HepG2 (cell line): ENCODE measurements around the gene TRUB1. TPM values are rescaled to one million over a fixed set of nuclear protein-coding genes. Genes with fewer than 3 reads are reported as not detected.

Experiments
- ARNT2 ChIP-seq: sonication (generic); formaldehyde crosslinking; IDR thresholded peaks from 2 replicates; pipeline ENCODE4 v1.8.0; 2022; ENCODE audit warnings: mild to moderate bottlenecking, low read depth, missing genetic modification reagents, moderate library complexity
- CEBPG ChIP-seq: IDR thresholded peaks from 2 replicates; pipeline ENCODE4 v1.6.1; 2016
- CREB1 ChIP-seq, 2 experiments: fragments of 450-650 bp in 1 of 2; IDR thresholded peaks; 2 replicates each; pipeline ENCODE4 v1.6.1; 2016 to 2017; ENCODE audit warnings: control low read depth in 1 of 2, mild to moderate bottlenecking in 1 of 2, missing compliant biosample characterization in 1 of 2, missing genetic modification characterization in 1 of 2
- EED ChIP-seq: sonication (generic); formaldehyde crosslinking; IDR thresholded peaks from 2 replicates; pipeline ENCODE4 v1.5.0; 2020; ENCODE audit warnings: mild to moderate bottlenecking, missing genetic modification reagents
- IKZF4 ChIP-seq: sonication (generic); formaldehyde crosslinking; IDR thresholded peaks from 2 replicates; pipeline ENCODE4 v1.5.1; 2020; ENCODE audit warnings: borderline replicate concordance, mild to moderate bottlenecking, low read depth, missing genetic modification reagents; ENCODE audit errors: not compliant biosample characterization
- RELA ChIP-seq: sonication (generic); formaldehyde crosslinking; IDR thresholded peaks from 2 replicates; pipeline ENCODE4 v1.4.0; 2020; ENCODE audit warnings: missing genetic modification reagents
- ZKSCAN5 ChIP-seq: sonication (generic); formaldehyde crosslinking; IDR thresholded peaks from 2 replicates; pipeline ENCODE4 v1.5.1; 2020; ENCODE audit warnings: mild to moderate bottlenecking, missing genetic modification reagents
- ZNF121 ChIP-seq: sonication (generic); formaldehyde crosslinking; IDR thresholded peaks from 2 replicates; pipeline ENCODE4 v1.5.0; 2020; ENCODE audit warnings: mild to moderate bottlenecking, missing genetic modification reagents
- ZNF441 ChIP-seq: sonication (generic); formaldehyde crosslinking; IDR thresholded peaks from 2 replicates; pipeline ENCODE4 v1.7.0; 2021; ENCODE audit warnings: missing genetic modification reagents, borderline replicate concordance
- ZNF501 ChIP-seq: sonication (generic); formaldehyde crosslinking; IDR thresholded peaks from 2 replicates; pipeline ENCODE4 v1.5.1; 2020; ENCODE audit warnings: mild to moderate bottlenecking, moderate library complexity, missing genetic modification reagents
- ZNF572 ChIP-seq: sonication (generic); formaldehyde crosslinking; IDR thresholded peaks from 2 replicates; pipeline ENCODE4 v1.5.1; 2020; ENCODE audit warnings: mild to moderate bottlenecking, missing genetic modification reagents
- ZNF616 ChIP-seq: sonication (generic); formaldehyde crosslinking; IDR thresholded peaks from 2 replicates; pipeline ENCODE4 v1.5.0; 2020; ENCODE audit warnings: low read depth, mild to moderate bottlenecking, missing genetic modification reagents
- polyA plus RNA-seq, 8 experiments: library from polyadenylated mRNA; depleted of rRNA in 3 of 8; stranded (reverse) in 7 of 8; unstranded in 1 of 8; fragments of >200 nt; fragmentation: Illumina TruSeq in 4 of 8; extraction: Trizol in 4 of 8; gene quantifications; 2 replicates each; pipeline versions ENCODE4 v1.2.1 to v1.2.3, GENCODE V29; 2011 to 2016; ENCODE audit warnings: low read depth in 4 of 8, missing spikeins in 1 of 8, mixed read lengths in 1 of 8; ENCODE audit not compliant: insufficient read depth in 1 of 8
- total RNA-seq, 5 experiments: library from RNA; depleted of rRNA; stranded (reverse); fragments of >200 nt; fragmentation: Illumina TruSeq; extraction: Trizol; gene quantifications; 2 replicates each; pipeline ENCODE4 v1.2.3, GENCODE V29; 2016; ENCODE audit warnings: low read depth in 1 of 5
- TF ChIP-seq, protein P1 (sequence below), 2 experiments: IDR thresholded peaks; 2 replicates each; pipeline ENCODE4 v1.6.1; 2011 to 2012; ENCODE audit warnings: low read length in 2 of 2, borderline replicate concordance in 1 of 2, low read depth in 1 of 2, mild to moderate bottlenecking in 1 of 2, moderate library complexity in 1 of 2
- TF ChIP-seq, protein P2 (sequence below): sonication (generic); formaldehyde crosslinking; IDR thresholded peaks from 2 replicates; pipeline ENCODE4 v1.5.1; 2020; ENCODE audit warnings: mild to moderate bottlenecking, missing genetic modification reagents, moderate library complexity
- TF ChIP-seq, protein P3 (sequence below): sonication (generic); formaldehyde crosslinking; IDR thresholded peaks from 2 replicates; pipeline ENCODE4 v1.4.0; 2020; ENCODE audit warnings: missing genetic modification reagents
- TF ChIP-seq, protein P4 (sequence below): IDR thresholded peaks from 2 replicates; pipeline ENCODE4 v1.6.1; 2016; ENCODE audit warnings: missing genetic modification reagents, missing compliant biosample characterization
- TF ChIP-seq, protein P5 (sequence below): sonication (generic); formaldehyde crosslinking; IDR thresholded peaks from 2 replicates; pipeline ENCODE4 v1.5.1; 2020; ENCODE audit warnings: mild to moderate bottlenecking, moderate library complexity, missing genetic modification reagents

The TRUB1 gene
- total and polyA plus RNA-seq, 2 of the 13 experiments (the other 11 are each of a cell fraction or from before 2014, with no cell fraction given), result 10.6 to 38.9 TPM

DNA sequence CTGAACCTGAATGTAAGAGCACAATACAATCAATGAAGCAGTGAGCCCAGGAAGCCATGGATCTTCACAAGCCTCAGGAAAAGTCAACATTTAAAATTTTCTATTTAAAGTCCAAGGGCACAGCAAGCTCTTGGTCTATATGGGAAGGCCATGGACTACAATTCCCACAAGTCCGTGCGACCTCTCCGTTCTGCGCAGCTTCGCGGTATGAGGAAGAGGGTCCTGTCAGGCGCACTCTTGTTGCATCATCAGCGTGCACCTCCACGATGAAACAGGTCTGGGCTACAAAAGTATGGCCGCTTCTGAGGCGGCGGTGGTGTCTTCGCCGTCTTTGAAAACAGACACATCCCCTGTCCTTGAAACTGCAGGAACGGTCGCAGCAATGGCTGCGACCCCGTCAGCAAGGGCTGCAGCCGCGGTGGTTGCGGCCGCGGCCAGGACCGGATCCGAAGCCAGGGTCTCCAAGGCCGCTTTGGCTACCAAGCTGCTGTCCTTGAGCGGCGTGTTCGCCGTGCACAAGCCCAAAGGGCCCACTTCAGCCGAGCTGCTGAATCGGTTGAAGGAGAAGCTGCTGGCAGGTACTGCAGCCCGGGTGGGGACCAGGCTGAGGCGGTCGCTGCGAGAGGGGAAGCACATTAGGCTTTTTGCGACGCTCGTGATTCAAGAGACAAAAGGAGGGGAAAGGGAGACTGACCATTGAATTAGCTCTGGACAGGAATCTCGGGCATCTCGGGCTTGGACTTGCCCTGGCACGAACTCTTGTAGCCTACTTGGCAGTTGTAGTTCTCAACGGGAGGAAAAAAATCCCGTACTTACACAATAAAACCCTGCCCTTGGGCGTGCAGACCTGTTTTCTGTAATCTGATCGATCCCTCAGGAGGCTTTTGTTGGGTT is at the start of gene TRUB1 (continued):
- TF ChIP-seq, protein P1, sequence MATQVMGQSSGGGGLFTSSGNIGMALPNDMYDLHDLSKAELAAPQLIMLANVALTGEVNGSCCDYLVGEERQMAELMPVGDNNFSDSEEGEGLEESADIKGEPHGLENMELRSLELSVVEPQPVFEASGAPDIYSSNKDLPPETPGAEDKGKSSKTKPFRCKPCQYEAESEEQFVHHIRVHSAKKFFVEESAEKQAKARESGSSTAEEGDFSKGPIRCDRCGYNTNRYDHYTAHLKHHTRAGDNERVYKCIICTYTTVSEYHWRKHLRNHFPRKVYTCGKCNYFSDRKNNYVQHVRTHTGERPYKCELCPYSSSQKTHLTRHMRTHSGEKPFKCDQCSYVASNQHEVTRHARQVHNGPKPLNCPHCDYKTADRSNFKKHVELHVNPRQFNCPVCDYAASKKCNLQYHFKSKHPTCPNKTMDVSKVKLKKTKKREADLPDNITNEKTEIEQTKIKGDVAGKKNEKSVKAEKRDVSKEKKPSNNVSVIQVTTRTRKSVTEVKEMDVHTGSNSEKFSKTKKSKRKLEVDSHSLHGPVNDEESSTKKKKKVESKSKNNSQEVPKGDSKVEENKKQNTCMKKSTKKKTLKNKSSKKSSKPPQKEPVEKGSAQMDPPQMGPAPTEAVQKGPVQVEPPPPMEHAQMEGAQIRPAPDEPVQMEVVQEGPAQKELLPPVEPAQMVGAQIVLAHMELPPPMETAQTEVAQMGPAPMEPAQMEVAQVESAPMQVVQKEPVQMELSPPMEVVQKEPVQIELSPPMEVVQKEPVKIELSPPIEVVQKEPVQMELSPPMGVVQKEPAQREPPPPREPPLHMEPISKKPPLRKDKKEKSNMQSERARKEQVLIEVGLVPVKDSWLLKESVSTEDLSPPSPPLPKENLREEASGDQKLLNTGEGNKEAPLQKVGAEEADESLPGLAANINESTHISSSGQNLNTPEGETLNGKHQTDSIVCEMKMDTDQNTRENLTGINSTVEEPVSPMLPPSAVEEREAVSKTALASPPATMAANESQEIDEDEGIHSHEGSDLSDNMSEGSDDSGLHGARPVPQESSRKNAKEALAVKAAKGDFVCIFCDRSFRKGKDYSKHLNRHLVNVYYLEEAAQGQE (IDR thresholded peaks at IDR 0.05; ENCODE audit: borderline replicate concordance in 1 of 2, low read depth in 1 of 2, low read length in 2 of 2), result 0 out of 4 replicates have a peak, but pooled peaks of 1 of the 2 experiments have one; percentile 51
- TF ChIP-seq ZNF121 (CRISPR knock-in tag), result no peak
- no peak for TF ChIP-seq ZKSCAN5 (CRISPR knock-in tag)
- no peak for TF ChIP-seq ZNF616 (CRISPR knock-in tag)
- no peak; the same call in 1 of the 2 replicates for TF ChIP-seq ZNF572 (CRISPR knock-in tag)
- TF ChIP-seq, protein P2, sequence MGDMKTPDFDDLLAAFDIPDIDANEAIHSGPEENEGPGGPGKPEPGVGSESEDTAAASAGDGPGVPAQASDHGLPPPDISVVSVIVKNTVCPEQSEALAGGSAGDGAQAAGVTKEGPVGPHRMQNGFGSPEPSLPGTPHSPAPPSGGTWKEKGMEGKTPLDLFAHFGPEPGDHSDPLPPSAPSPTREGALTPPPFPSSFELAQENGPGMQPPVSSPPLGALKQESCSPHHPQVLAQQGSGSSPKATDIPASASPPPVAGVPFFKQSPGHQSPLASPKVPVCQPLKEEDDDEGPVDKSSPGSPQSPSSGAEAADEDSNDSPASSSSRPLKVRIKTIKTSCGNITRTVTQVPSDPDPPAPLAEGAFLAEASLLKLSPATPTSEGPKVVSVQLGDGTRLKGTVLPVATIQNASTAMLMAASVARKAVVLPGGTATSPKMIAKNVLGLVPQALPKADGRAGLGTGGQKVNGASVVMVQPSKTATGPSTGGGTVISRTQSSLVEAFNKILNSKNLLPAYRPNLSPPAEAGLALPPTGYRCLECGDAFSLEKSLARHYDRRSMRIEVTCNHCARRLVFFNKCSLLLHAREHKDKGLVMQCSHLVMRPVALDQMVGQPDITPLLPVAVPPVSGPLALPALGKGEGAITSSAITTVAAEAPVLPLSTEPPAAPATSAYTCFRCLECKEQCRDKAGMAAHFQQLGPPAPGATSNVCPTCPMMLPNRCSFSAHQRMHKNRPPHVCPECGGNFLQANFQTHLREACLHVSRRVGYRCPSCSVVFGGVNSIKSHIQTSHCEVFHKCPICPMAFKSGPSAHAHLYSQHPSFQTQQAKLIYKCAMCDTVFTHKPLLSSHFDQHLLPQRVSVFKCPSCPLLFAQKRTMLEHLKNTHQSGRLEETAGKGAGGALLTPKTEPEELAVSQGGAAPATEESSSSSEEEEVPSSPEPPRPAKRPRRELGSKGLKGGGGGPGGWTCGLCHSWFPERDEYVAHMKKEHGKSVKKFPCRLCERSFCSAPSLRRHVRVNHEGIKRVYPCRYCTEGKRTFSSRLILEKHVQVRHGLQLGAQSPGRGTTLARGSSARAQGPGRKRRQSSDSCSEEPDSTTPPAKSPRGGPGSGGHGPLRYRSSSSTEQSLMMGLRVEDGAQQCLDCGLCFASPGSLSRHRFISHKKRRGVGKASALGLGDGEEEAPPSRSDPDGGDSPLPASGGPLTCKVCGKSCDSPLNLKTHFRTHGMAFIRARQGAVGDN (CRISPR knock-in tag), result peak; percentile 82
- TF ChIP-seq, protein P3, sequence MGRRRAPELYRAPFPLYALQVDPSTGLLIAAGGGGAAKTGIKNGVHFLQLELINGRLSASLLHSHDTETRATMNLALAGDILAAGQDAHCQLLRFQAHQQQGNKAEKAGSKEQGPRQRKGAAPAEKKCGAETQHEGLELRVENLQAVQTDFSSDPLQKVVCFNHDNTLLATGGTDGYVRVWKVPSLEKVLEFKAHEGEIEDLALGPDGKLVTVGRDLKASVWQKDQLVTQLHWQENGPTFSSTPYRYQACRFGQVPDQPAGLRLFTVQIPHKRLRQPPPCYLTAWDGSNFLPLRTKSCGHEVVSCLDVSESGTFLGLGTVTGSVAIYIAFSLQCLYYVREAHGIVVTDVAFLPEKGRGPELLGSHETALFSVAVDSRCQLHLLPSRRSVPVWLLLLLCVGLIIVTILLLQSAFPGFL, result no peak
- no peak for TF ChIP-seq ZNF441 (CRISPR knock-in tag)
- peak; percentile 97 for TF ChIP-seq CEBPG (CRISPR knock-in tag)
- TF ChIP-seq ZNF501 (CRISPR knock-in tag), result peak; percentile 97
- TF ChIP-seq CREB1 (IDR thresholded peaks at IDR 0.05), result peak; percentile 96
- TF ChIP-seq CREB1 (CRISPR knock-in tag; IDR thresholded peaks at IDR 0.05), result peak; percentile 99
- no peak for TF ChIP-seq IKZF4 (CRISPR knock-in tag)
- TF ChIP-seq, protein P4, sequence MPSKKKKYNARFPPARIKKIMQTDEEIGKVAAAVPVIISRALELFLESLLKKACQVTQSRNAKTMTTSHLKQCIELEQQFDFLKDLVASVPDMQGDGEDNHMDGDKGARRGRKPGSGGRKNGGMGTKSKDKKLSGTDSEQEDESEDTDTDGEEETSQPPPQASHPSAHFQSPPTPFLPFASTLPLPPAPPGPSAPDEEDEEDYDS (CRISPR knock-in tag), result peak; percentile 79
- TF ChIP-seq EED (CRISPR knock-in tag), result no peak
- TF ChIP-seq, protein P5, sequence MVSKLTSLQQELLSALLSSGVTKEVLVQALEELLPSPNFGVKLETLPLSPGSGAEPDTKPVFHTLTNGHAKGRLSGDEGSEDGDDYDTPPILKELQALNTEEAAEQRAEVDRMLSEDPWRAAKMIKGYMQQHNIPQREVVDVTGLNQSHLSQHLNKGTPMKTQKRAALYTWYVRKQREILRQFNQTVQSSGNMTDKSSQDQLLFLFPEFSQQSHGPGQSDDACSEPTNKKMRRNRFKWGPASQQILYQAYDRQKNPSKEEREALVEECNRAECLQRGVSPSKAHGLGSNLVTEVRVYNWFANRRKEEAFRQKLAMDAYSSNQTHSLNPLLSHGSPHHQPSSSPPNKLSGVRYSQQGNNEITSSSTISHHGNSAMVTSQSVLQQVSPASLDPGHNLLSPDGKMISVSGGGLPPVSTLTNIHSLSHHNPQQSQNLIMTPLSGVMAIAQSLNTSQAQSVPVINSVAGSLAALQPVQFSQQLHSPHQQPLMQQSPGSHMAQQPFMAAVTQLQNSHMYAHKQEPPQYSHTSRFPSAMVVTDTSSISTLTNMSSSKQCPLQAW (CRISPR knock-in tag), result peak; percentile 59; the same call in 1 of the 2 replicates
- no peak; the same call in 1 of the 2 replicates for TF ChIP-seq ARNT2 (CRISPR knock-in tag)
- no peak for TF ChIP-seq RELA (CRISPR knock-in tag)
